ENCODE measurements around the gene SF3B1.

SF3B1 gene

DNA sequence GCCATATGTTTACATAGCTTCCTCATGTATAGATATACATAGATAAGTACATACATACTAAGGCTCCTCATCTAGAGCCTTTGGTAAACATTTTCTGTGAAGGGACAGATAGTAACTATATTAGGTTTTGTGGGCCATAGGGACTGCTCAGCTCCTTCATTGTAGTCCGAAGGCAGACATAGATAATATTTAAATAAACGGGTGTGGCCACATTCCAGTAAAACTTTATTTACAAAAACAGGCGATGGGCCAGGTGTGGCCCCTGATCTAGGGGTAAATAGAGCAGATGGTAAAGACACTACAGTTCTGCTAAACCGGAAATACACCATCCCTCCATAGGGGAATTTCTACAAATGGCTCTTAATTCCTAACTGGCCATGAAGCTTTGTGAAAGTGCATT lies 25.8 kb upstream of the SF3B1 start:
- TF ChIP-seq EZH2 (IDR thresholded peaks at IDR 0.05; ENCODE audit: borderline replicate concordance, low read depth, low read length, severe bottlenecking) (no peak), CTCF (IDR thresholded peaks at IDR 0.05; ENCODE audit: borderline replicate concordance, extremely low read depth, low read length, poor library complexity, severe bottlenecking) (no peak)
- Histone ChIP-seq H3K4me3 (ENCODE audit: low read depth in 1 of 2, low read length in 2 of 2) (no peak overlapping the region), H3K9ac (ENCODE audit: low read depth, low read length) (no peak overlapping the region), H3K9me3 (ENCODE audit: insufficient read depth, low read length, severe bottlenecking) (no peaks in the 10 kb centered on the region), H3K79me2 (ENCODE audit: insufficient read depth, low read length) (peaks cover 61% of the 10 kb centered on the region), H4K20me1 (ENCODE audit: insufficient read depth, low read length) (peaks cover 16% of the 10 kb centered on the region), H3K36me3 (ENCODE audit: insufficient read depth, low read length) (peaks cover 52% of the 10 kb centered on the region), H3K27me3 (ENCODE audit: insufficient read depth, low read length, poor library complexity) (no peaks in the 10 kb centered on the region), H2AFZ (ENCODE audit: low read depth, low read length) (no peak overlapping the region), H3K27ac (ENCODE audit: low read length) (no peak overlapping the region), H3K4me2 (ENCODE audit: insufficient read depth, low read length) (no peak overlapping the region), H3K4me1 (ENCODE audit: insufficient read depth, low read length) (peaks cover 3% of the 10 kb centered on the region; the same call in 1 of the 2 replicates)
- DNase-seq (no peak), ATAC-seq (ENCODE audit: insufficient read depth, low read depth) (no peak)

GRCh38 chr2:197455428-197455827 lies 20.6 kb upstream of the SF3B1 start:
- Histone ChIP-seq H3K9ac (ENCODE audit: low read depth, low read length) (no peak overlapping the region), H3K79me2 (ENCODE audit: insufficient read depth, low read length) (peaks cover 76% of the 10 kb centered on the region), H3K4me3 (ENCODE audit: low read depth in 1 of 2, low read length in 2 of 2) (0 out of 4 replicates have a peak overlapping the region, but pooled peaks of 1 of the 2 experiments have one; percentile 76), H3K36me3 (ENCODE audit: insufficient read depth, low read length) (peaks cover 15% of the 10 kb centered on the region), H3K4me1 (ENCODE audit: insufficient read depth, low read length) (peaks cover 37% of the 10 kb centered on the region), H4K20me1 (ENCODE audit: insufficient read depth, low read length) (peaks cover 25% of the 10 kb centered on the region), H3K9me3 (ENCODE audit: insufficient read depth, low read length, severe bottlenecking) (no peaks in the 10 kb centered on the region), H3K27ac (ENCODE audit: low read length) (no peak overlapping the region), H3K4me2 (ENCODE audit: insufficient read depth, low read length) (peak overlapping the region; percentile 87), H3K27me3 (ENCODE audit: insufficient read depth, low read length, poor library complexity) (no peaks in the 10 kb centered on the region), H2AFZ (ENCODE audit: low read depth, low read length) (no peak overlapping the region)
- ATAC-seq (ENCODE audit: insufficient read depth, low read depth) (no peak), DNase-seq (no peak)
- TF ChIP-seq EZH2 (IDR thresholded peaks at IDR 0.05; ENCODE audit: borderline replicate concordance, low read depth, low read length, severe bottlenecking) (no peak), CTCF (IDR thresholded peaks at IDR 0.05; ENCODE audit: borderline replicate concordance, extremely low read depth, low read length, poor library complexity, severe bottlenecking) (no peak)

DNA sequence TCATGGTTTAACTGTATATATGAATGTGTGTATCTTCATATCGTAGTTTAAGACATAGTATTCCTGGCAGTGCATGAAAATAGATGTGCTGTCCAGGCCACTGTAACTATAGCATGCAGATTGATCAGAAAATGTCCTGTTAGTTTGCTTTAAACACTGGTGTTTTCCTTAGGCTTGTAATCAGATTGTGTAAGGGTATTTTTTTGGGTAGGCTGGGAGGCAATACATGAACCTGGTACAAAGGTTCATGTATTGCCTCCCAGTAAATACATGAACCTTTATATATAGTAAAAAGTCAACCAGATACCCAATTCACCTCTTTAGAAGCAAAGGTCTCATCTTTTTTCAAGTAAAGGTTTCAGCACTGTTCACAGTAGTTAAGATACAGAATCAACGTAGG lies 20.1 kb upstream of the SF3B1 start:
- H3K79me2 ChIP-seq (ENCODE audit: insufficient read depth, low read length) = peaks cover 71% of the 10 kb centered on the region
- H4K20me1 ChIP-seq (ENCODE audit: insufficient read depth, low read length) = peaks cover 25% of the 10 kb centered on the region

More for the DNA sequence above, 20.1 kb upstream of the SF3B1 start:
- Histone ChIP-seq H3K27ac (ENCODE audit: low read length) (peak overlapping the region; percentile 91; the same call in 1 of the 2 replicates), H3K36me3 (ENCODE audit: insufficient read depth, low read length) (peaks cover 10% of the 10 kb centered on the region), H3K27me3 (ENCODE audit: insufficient read depth, low read length, poor library complexity) (no peaks in the 10 kb centered on the region), H2AFZ (ENCODE audit: low read depth, low read length) (no peak overlapping the region), H3K4me2 (ENCODE audit: insufficient read depth, low read length) (peak overlapping the region; percentile 87), H3K4me1 (ENCODE audit: insufficient read depth, low read length) (peaks cover 37% of the 10 kb centered on the region), H3K4me3 (ENCODE audit: low read depth in 1 of 2, low read length in 2 of 2) (peak overlapping the region; percentile 76 to 82; a peak in 3 of 4 replicates), H3K9me3 (ENCODE audit: insufficient read depth, low read length, severe bottlenecking) (no peaks in the 10 kb centered on the region), H3K9ac (ENCODE audit: low read depth, low read length) (peak overlapping the region; percentile 78)
- TF ChIP-seq EZH2 (IDR thresholded peaks at IDR 0.05; ENCODE audit: borderline replicate concordance, low read depth, low read length, severe bottlenecking) (no peak), CTCF (IDR thresholded peaks at IDR 0.05; ENCODE audit: borderline replicate concordance, extremely low read depth, low read length, poor library complexity, severe bottlenecking) (no peak)
- no peak for ATAC-seq (ENCODE audit: insufficient read depth, low read depth)
- no peak for DNase-seq
